Esophagus muscularis mucosa (tissue), 4 donors: Measurements from ENCODE around the gene TCP11. TPM values are rescaled to one million over a fixed set of nuclear protein-coding genes. Genes with fewer than 3 reads are reported as not detected.

Source experiments
- DNase-seq: peaks from one replicate; pipeline ENCODE4 v3.0.0-alpha.2; 2017; ENCODE audit errors: extremely low spot score
- H3K27ac ChIP-seq, 4 donors: fragments of 200-600 bp; sonication (generic); replicated peaks in 1 of 4; 1 replicate in 3 of 4; 2 replicates in 1 of 4; pipeline ENCODE4 v1.5.1; 2016 to 2019; ENCODE audit warnings: mild to moderate bottlenecking in 1 of 4
- H3K27me3 ChIP-seq, 4 donors: fragments of 200-600 bp; sonication (generic); one replicate each; pipeline versions ENCODE4 v1.5.1 to v1.6.0; 2016 to 2019
- H3K36me3 ChIP-seq, 4 donors: fragments of 200-600 bp; sonication (generic); one replicate each; pipeline ENCODE4 v1.5.1; 2016 to 2019
- H3K4me1 ChIP-seq, 4 donors: fragments of 200-600 bp; sonication (generic); one replicate each; pipeline ENCODE4 v1.5.1; 2016 to 2019
- H3K4me3 ChIP-seq, 4 donors: fragments of 200-600 bp; sonication (generic); 1 replicate in 2 of 4; 2 replicates in 2 of 4; pipeline ENCODE4 v1.5.1; 2016 to 2019; ENCODE audit warnings: mild to moderate bottlenecking in 4 of 4, moderate library complexity in 1 of 4
- H3K9me3 ChIP-seq, 4 donors: fragments of 200-600 bp; sonication (generic); 1 replicate in 3 of 4; 2 replicates in 1 of 4; pipeline ENCODE4 v1.5.1; 2016 to 2019
- CTCF ChIP-seq, 3 experiments: fragments of 200-600 bp in 2 of 3; fragments of 450-650 bp in 1 of 3; sonication (generic) in 2 of 3; IDR thresholded peaks; one replicate each; pipeline ENCODE4 v1.5.1; 2017 to 2019; ENCODE audit warnings: antibody characterized with exemption in 3 of 3, mild to moderate bottlenecking in 2 of 3, moderate library complexity in 1 of 3
- EP300 ChIP-seq: sonication (generic); formaldehyde crosslinking; IDR thresholded peaks from one replicate; pipeline ENCODE4 v1.6.1; 2017; ENCODE audit warnings: antibody characterized with exemption
- POLR2A ChIP-seq: fragments of 450-650 bp; IDR thresholded peaks from one replicate; pipeline ENCODE4 v1.6.1; 2017; ENCODE audit warnings: antibody characterized with exemption, moderate library complexity, mild to moderate bottlenecking, low read depth
- POLR2AphosphoS5 ChIP-seq, 2 donors: sonication (generic); formaldehyde crosslinking; IDR thresholded peaks; one replicate each; pipeline ENCODE4 v1.6.1; 2017; ENCODE audit warnings: antibody characterized with exemption in 2 of 2
- WGBS: methylation state at CpG from one replicate; pipeline ENCODE4 v1.1.5; 2018; 5-methylcytosine and 5-hydroxymethylcytosine counted together
- intact Hi-C: fragments of 100-400 bp; cut with DNase I; formaldehyde crosslinking; loops from one replicate; pipeline ENCODE4 v1.15.1; 2023
- small RNA-seq, 3 donors: library from RNA; depleted of rRNA; stranded (forward); fragments of <200 nt; gene quantifications; one replicate each; pipeline ENCODE3, GENCODE V24; 2016
- total RNA-seq, 4 donors: library from RNA; depleted of rRNA; stranded (reverse); fragments of >200 nt; gene quantifications; one replicate each; pipeline versions ENCODE4 v1.1.0 to v1.2.1, GENCODE V29; 2016

The TCP11 gene
- total RNA-seq, 4 donors from 2014 or later, result 0.75 to 1.1 (median 0.83) TPM; not detected in 1

GRCh38 chr6:35069262-35069661 is 71.9 kb downstream of the TCP11 start:
- Histone ChIP-seq H3K36me3 (peaks cover 40 to 92% (median 81%) of the 10 kb centered on the region in 4 donors), H3K27me3 (no peaks in the 10 kb centered on the region), H3K9me3 (no peaks in the 10 kb centered on the region), H3K4me3 (no peak overlapping the region), H3K4me1 (peaks cover 21 to 86% (median 69%) of the 10 kb centered on the region in 4 donors), H3K27ac (peak overlapping the region; percentile 59 to 85 (median 69))
- 100% methylated on average over 2 of the region's 2 CpGs for WGBS
- no peak for DNase-seq
- intact Hi-C loops, result no loop called here
- TF ChIP-seq CTCF (IDR thresholded peaks at IDR 0.05) (no peak), POLR2AphosphoS5 (IDR thresholded peaks at IDR 0.05) (no peak), EP300 (no peak), POLR2A (no peak)

- Histone ChIP-seq H3K4me3 (no peak overlapping the region), H3K9me3 (no peaks in the 10 kb centered on the region), H3K27me3 (no peaks in the 10 kb centered on the region), H3K36me3 (peaks cover 37 to 92% (median 79%) of the 10 kb centered on the region in 4 donors), H3K27ac (peak overlapping the region; percentile 59 to 85 (median 69)), H3K4me1 (peaks cover 27 to 87% (median 73%) of the 10 kb centered on the region in 4 donors)
- 68% methylated on average over 7 of the region's 7 CpGs for WGBS
- intact Hi-C loops, result no loop called here
- TF ChIP-seq POLR2A (no peak), EP300 (no peak), POLR2AphosphoS5 (IDR thresholded peaks at IDR 0.05) (no peak), CTCF (IDR thresholded peaks at IDR 0.05) (no peak)
- DNase-seq, result no peak
These were observed 72.5 kb downstream of the TCP11 start for GRCh38 chr6:35068644-35069043.

- peaks cover 33 to 92% (median 79%) of the 10 kb centered on the region in 4 donors for H3K36me3 ChIP-seq
- TF ChIP-seq EP300, result no peak
- TF ChIP-seq CTCF (IDR thresholded peaks at IDR 0.05), result no peak
- TF ChIP-seq POLR2AphosphoS5 (IDR thresholded peaks at IDR 0.05), result no peak
- no peak for DNase-seq
- WGBS, result 60% methylated on average over 9 of the region's 9 CpGs
- peak overlapping the region; percentile 59 to 85 (median 69) for H3K27ac ChIP-seq
- peaks cover 31 to 87% (median 76%) of the 10 kb centered on the region in 4 donors for H3K4me1 ChIP-seq
- no peaks in the 10 kb centered on the region for H3K27me3 ChIP-seq
- no peak overlapping the region for H3K4me3 ChIP-seq
- intact Hi-C loops, result no loop called here
- no peaks in the 10 kb centered on the region for H3K9me3 ChIP-seq
These were observed 72.9 kb downstream of the TCP11 start for GRCh38 chr6:35068206-35068605.

Small RNAs within 50 kb of the gene (small RNA-seq; reads per million reads assigned to genes)
- 0 reads per million in 3 donors for gene AL138721.1

Other genes with a start within 250 kb of the TCP11 start
- gene SCUBE3, start 72.6 kb upstream of the TCP11 start, total RNA-seq, result 1 to 10 TPM; 1.5 to 8.8 (median 5.6) TPM
- gene ZNF76, start 118.4 kb upstream of the TCP11 start, total RNA-seq, result 10 to 100 TPM; 33.2 to 47.0 (median 36.2) TPM
- 1 to 10 TPM; 2.5 to 4.7 (median 3.6) TPM for gene DEF6, start 156.5 kb upstream of the TCP11 start, total RNA-seq
- gene PPARD, start 201.2 kb upstream of the TCP11 start, total RNA-seq, result 10 to 100 TPM; 10.8 to 22.4 (median 16.0) TPM